ENCODE measurements around the gene ITGA6. TPM values are rescaled to one million over a fixed set of nuclear protein-coding genes. Genes with fewer than 3 reads are reported as not detected.

The ITGA6 gene
- total and polyA plus RNA-seq, 8 donors: 43.1 to 93.5 (median 75.1) TPM

DNA sequence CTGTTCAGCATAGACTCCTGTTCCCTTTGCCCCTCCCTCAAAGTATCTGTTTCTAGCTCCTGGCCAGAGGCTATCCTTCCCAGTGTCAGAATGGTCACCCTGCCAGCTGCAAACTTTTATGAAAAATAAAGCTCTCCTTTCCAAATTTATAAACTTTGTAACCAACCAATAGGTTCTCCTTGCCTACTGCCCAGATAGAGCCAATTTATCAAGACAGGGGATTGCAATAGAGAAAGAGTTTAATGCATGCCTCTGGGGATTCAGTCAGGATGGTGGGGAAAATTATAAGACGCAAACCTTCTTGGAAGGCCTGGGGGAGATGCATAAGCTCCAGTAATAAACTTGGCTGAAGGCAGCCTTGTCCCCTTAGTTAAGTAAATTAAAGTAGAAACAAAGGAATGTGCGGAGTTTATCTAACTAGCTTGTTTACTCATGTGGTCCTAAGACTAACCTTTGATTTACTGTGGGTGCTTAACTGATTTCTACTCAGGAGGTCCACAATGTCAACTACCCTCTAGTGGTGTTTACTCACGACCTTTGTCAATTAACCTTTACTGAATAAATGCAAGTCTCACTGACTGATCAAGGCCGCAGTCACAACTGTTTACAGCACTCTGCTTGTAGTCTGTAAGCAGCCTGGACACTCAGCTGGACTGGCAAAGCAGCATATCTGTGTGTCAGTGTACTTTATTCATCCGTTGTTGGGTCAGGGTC, 85.6 kb downstream of the ITGA6 start:
- Histone ChIP-seq H3K27me3 (no peaks in the 10 kb centered on the region), H3K27ac (no peak overlapping the region), H3K36me3 (no peaks in the 10 kb centered on the region), H3K4me1 (no peaks in the 10 kb centered on the region), H3K4me3 (no peak overlapping the region), H3K9me3 (peaks cover 0 to 35% of the 10 kb centered on the region in 2 donors)
- ATAC-seq (no peak), DNase-seq (no peak)
- intact Hi-C loops (cut with DNase I): no loop called here
- TF ChIP-seq, protein P1, sequence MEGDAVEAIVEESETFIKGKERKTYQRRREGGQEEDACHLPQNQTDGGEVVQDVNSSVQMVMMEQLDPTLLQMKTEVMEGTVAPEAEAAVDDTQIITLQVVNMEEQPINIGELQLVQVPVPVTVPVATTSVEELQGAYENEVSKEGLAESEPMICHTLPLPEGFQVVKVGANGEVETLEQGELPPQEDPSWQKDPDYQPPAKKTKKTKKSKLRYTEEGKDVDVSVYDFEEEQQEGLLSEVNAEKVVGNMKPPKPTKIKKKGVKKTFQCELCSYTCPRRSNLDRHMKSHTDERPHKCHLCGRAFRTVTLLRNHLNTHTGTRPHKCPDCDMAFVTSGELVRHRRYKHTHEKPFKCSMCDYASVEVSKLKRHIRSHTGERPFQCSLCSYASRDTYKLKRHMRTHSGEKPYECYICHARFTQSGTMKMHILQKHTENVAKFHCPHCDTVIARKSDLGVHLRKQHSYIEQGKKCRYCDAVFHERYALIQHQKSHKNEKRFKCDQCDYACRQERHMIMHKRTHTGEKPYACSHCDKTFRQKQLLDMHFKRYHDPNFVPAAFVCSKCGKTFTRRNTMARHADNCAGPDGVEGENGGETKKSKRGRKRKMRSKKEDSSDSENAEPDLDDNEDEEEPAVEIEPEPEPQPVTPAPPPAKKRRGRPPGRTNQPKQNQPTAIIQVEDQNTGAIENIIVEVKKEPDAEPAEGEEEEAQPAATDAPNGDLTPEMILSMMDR (IDR thresholded peaks at IDR 0.05): no peak

DNA sequence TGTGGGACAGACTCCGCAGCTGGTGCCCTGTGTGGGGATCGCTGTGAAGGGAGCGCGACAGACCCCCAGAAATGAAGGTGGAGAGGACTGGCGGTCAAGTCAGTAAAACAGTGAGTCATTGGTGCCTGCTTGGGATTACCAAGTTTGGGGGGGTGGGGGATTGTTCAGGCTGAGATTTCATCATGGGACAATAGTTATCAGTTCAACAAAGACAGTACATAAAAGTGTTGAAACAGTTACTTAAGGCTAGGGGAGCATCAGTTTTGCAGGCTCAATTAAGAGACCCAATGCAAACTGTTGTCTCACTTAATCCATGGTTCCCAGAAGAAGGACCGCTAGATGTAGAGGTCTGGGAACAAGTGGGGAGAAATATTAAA, 86.1 kb downstream of the ITGA6 start:
- TF ChIP-seq, protein P1 (IDR thresholded peaks at IDR 0.05): no peak
- Histone ChIP-seq H3K36me3 (no peaks in the 10 kb centered on the region), H3K27ac (no peak overlapping the region), H3K27me3 (no peaks in the 10 kb centered on the region), H3K4me3 (no peak overlapping the region), H3K4me1 (no peaks in the 10 kb centered on the region), H3K9me3 (peaks cover 0 to 36% of the 10 kb centered on the region in 2 donors)
- intact Hi-C loops (cut with DNase I): no loop called here
- no peak for ATAC-seq
- DNase-seq: no peak

DNA sequence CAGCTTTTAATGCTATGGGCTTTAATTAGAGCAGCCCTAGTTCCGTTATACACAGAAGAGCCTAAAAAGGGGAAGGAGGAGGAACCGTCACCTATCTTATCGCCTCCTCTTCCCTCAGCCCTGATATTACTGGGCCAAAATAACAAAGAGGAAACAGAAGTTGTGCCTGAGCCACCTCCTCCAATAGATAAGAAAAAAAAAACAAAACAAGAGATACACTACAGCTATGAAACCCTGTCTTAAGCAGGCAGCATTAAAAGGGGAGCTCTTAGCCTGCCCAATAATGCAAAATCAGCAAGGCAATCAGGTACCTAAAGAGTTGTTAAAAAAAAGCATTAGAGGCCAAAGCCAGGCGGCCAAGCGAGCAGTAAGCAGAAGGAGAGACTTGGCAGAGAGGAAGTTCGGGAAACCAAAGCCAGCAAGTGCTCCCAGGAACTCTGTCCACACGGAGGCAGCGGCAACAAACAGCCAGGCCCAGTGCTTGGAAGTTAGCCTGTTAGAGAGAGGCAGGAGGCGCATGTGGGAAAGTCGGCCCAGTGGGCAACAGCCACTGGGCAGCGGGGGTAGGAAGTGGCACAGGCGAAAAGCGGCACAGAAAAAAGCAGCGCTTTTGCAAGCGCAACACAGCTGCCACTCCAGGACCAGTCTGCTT, 86.7 kb downstream of the ITGA6 start:
- Histone ChIP-seq H3K27ac (no peak overlapping the region), H3K36me3 (no peaks in the 10 kb centered on the region), H3K27me3 (no peaks in the 10 kb centered on the region), H3K9me3 (peaks cover 0 to 40% of the 10 kb centered on the region in 2 donors), H3K4me1 (no peaks in the 10 kb centered on the region), H3K4me3 (no peak overlapping the region)
- intact Hi-C loops (cut with DNase I): no loop called here
- DNase-seq (peak in 2 of 4 donors; percentile 36 to 51), ATAC-seq (no peak)
- TF ChIP-seq, protein P1 (IDR thresholded peaks at IDR 0.05): no peak

DNA sequence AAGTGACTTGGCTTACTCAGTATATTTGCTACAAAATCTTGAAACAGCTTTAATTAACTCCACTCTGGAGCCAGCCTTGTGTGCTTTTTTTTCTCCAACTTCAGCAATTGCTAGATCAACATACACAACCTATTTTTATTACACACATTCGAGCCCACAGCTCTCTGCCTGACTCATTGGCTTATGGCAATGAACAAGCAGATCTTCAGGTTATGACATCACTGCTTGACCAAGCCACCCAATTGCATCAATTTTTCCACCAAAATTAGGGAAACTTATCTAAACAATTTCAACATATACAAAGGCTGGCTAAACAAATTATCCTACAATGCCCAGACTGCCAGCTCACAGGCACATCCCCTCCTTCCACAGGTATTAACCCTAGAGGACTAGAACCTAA, 88.9 kb downstream of the ITGA6 start:
- intact Hi-C loops (cut with DNase I): no loop called here

DNA sequence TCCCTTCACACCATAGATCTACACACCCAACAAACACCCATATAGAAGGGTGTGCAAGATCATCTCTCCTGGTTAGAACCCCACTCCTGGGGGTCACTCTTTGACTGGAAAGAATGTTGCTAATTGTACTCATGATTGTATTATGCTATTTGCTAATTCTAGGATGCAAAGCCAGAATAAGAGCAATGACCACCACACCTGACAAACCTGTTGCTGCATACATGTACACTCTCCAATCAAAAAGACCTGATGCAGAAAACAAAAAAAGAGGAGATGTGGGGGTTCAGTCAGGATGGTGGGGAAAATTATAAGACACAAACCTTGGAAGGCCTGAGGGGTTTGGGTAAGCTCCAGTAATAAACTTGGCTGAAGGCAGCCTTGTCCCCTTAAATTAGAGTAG, 91.6 kb downstream of the ITGA6 start:
- no peak for ATAC-seq
- H3K4me3 ChIP-seq: no peak overlapping the region
- H3K9me3 ChIP-seq: peaks cover 0 to 18% of the 10 kb centered on the region in 2 donors
- no peaks in the 10 kb centered on the region for H3K27me3 ChIP-seq
- intact Hi-C loops (cut with DNase I): no loop called here
- TF ChIP-seq, protein P1 (IDR thresholded peaks at IDR 0.05): no peak
- DNase-seq: no peak
- no peaks in the 10 kb centered on the region for H3K36me3 ChIP-seq
- H3K27ac ChIP-seq: no peak overlapping the region
- H3K4me1 ChIP-seq: no peaks in the 10 kb centered on the region

More for the DNA sequence above, 88.9 kb downstream of the ITGA6 start:
- ATAC-seq (no peak), DNase-seq (no peak)
- no peaks in the 10 kb centered on the region for H3K4me1 ChIP-seq
- H3K27ac ChIP-seq: no peak overlapping the region
- H3K4me3 ChIP-seq: no peak overlapping the region
- H3K36me3 ChIP-seq: no peaks in the 10 kb centered on the region
- H3K27me3 ChIP-seq: no peaks in the 10 kb centered on the region
- TF ChIP-seq, protein P1 (IDR thresholded peaks at IDR 0.05): no peak
- H3K9me3 ChIP-seq: peaks cover 0 to 45% of the 10 kb centered on the region in 2 donors
